Pons (tissue), 1 donor: Measurements from ENCODE around the gene CDKAL1.

Experiments used
- DNase-seq: peaks from one replicate; pipeline ENCODE4 v3.0.0-alpha.2; 2016; ENCODE audit warnings: low spot score

The CDKAL1 gene

GRCh38 chr6:20965276-20965675 is 431.0 kb downstream of the CDKAL1 start:
- DNase-seq, result no peak

GRCh38 chr6:20965915-20966314 is 431.7 kb downstream of the CDKAL1 start:
- no peak for DNase-seq

GRCh38 chr6:20969551-20969950 is 435.3 kb downstream of the CDKAL1 start:
- DNase-seq, result no peak

GRCh38 chr6:20976391-20976918 is 442.2 kb downstream of the CDKAL1 start:
- no peak for DNase-seq

GRCh38 chr6:20978151-20978614 is 443.9 kb downstream of the CDKAL1 start:
- DNase-seq, result no peak

- no peak for DNase-seq
Measured at GRCh38 chr6:20979076-20979475, 444.8 kb downstream of the CDKAL1 start.

- no peak for DNase-seq
Measured at GRCh38 chr6:20983961-20984360, 449.7 kb downstream of the CDKAL1 start.

GRCh38 chr6:20985821-20986220 is 451.6 kb downstream of the CDKAL1 start:
- no peak for DNase-seq

GRCh38 chr6:20991910-20992309 is 457.7 kb downstream of the CDKAL1 start:
- no peak for DNase-seq

- DNase-seq, result no peak
Measured at GRCh38 chr6:20996099-20996498, 461.8 kb downstream of the CDKAL1 start.

GRCh38 chr6:20997143-20997769 is 463.0 kb downstream of the CDKAL1 start:
- no peak for DNase-seq

GRCh38 chr6:20997770-20998147 is 463.5 kb downstream of the CDKAL1 start:
- no peak for DNase-seq

GRCh38 chr6:20998748-20999448 is 464.6 kb downstream of the CDKAL1 start:
- no peak for DNase-seq

GRCh38 chr6:21000331-21000801 is 466.1 kb downstream of the CDKAL1 start:
- DNase-seq, result no peak

GRCh38 chr6:21001736-21002135 is 467.5 kb downstream of the CDKAL1 start:
- no peak for DNase-seq

GRCh38 chr6:21003780-21004541 is 469.7 kb downstream of the CDKAL1 start:
- DNase-seq, result no peak

- DNase-seq, result no peak
Measured at GRCh38 chr6:21005816-21006570, 471.7 kb downstream of the CDKAL1 start.

- DNase-seq, result no peak
Measured at GRCh38 chr6:21019614-21020013, 485.4 kb downstream of the CDKAL1 start.

GRCh38 chr6:21022343-21023107 is 488.3 kb downstream of the CDKAL1 start:
- no peak for DNase-seq

GRCh38 chr6:21023210-21023609 is 489.0 kb downstream of the CDKAL1 start:
- DNase-seq, result no peak

- no peak for DNase-seq
Measured at GRCh38 chr6:21024616-21025015, 490.4 kb downstream of the CDKAL1 start.
